Right lobe of liver (tissue), 6 donors: Measurements from ENCODE around the gene PRKN. TPM values are rescaled to one million over a fixed set of nuclear protein-coding genes. Genes with fewer than 3 reads are reported as not detected.

Experiments
- ATAC-seq, 4 donors: fragments of 200-7000 bp; cut with Tn5 transposase; one replicate each; pipeline ENCODE4 v1.9.1; 2020; ENCODE audit warnings: mild to moderate bottlenecking in 4 of 4, moderate library complexity in 4 of 4
- DNase-seq, 3 donors: peaks; one replicate each; pipeline ENCODE4 v3.0.0-alpha.2; 2020
- H3K27ac ChIP-seq, 3 donors: fragments of 200-600 bp; one replicate each; pipeline ENCODE4 v1.8.0; 2022
- H3K27me3 ChIP-seq, 2 donors: fragments of 200-600 bp; one replicate each; pipeline ENCODE4 v1.8.0; 2022
- H3K36me3 ChIP-seq, 4 donors: fragments of 200-600 bp; sonication (generic) in 1 of 4; one replicate each; pipeline versions ENCODE4 v1.5.1 to v1.8.0; 2017 to 2022; ENCODE audit warnings: control low read depth in 1 of 4
- H3K4me1 ChIP-seq, 4 donors: fragments of 200-600 bp; sonication (generic) in 1 of 4; one replicate each; pipeline versions ENCODE4 v1.5.1 to v1.8.0; 2017 to 2022; ENCODE audit warnings: control low read depth in 1 of 4
- H3K4me3 ChIP-seq, 3 donors: fragments of 200-600 bp; one replicate each; pipeline ENCODE4 v1.8.0; 2022
- H3K9me3 ChIP-seq, 4 donors: fragments of 200-600 bp; sonication (generic) in 1 of 4; one replicate each; pipeline versions ENCODE4 v1.5.1 to v1.8.0; 2017 to 2022; ENCODE audit warnings: control low read depth in 1 of 4
- CTCF ChIP-seq, 4 donors: fragments of 200-600 bp in 3 of 4; fragments of 450-650 bp in 1 of 4; IDR thresholded peaks; one replicate each; pipeline versions ENCODE4 v1.5.1 to v1.8.0; 2016 to 2022; ENCODE audit warnings: antibody characterized with exemption in 4 of 4, mild to moderate bottlenecking in 2 of 4
- POLR2A ChIP-seq: fragments of 450-650 bp; IDR thresholded peaks from one replicate; pipeline ENCODE4 v1.6.1; 2017; ENCODE audit warnings: antibody characterized with exemption, mild to moderate bottlenecking
- WGBS: methylation state at CpG from one replicate; pipeline ENCODE4 v1.1.6; 2018; ENCODE audit warnings: low coverage, low lambda C conversion rate; ENCODE audit not compliant: insufficient coverage; ENCODE audit errors: missing lambda C conversion rate; 5-methylcytosine and 5-hydroxymethylcytosine counted together
- intact Hi-C, 2 donors: fragments of 100-400 bp; cut with DNase I; formaldehyde crosslinking; loops; one replicate each; pipeline versions ENCODE4 v1.11.2 to v1.14.1; 2022
- total RNA-seq, 6 experiments: library from RNA; depleted of rRNA in 2 of 6; stranded (reverse); fragments of >200 nt in 2 of 6; fragmentation: NEBNext Ultra II Directional in 3 of 6; extraction: Animal tissue kit (Norgen Biotek cat#: 25700) in 3 of 6; gene quantifications; one replicate each; pipeline versions ENCODE4 v1.1.0 to v1.2.4, GENCODE V29; 2016 to 2023
- donor health status: DM: no; HTN: yes; CAD: no.
- donor health status: DM: no; HTN: no; CAD: no.
- donor health status: DM: no; HTN: no; CAD: no.
- donor health status: DM: no; HTN: yes; CAD: no.
- donor health status: DM: no; HTN: yes; CAD: no.

The PRKN gene
- total RNA-seq, 6 experiments from 2014 or later: 1.1 to 3.7 (median 2.2) TPM

- no peak overlapping the region for H3K27ac ChIP-seq
- peaks cover 0 to 9% (median 0%) of the 10 kb centered on the region in 4 donors for H3K4me1 ChIP-seq
- no peak for TF ChIP-seq POLR2A
- TF ChIP-seq CTCF (IDR thresholded peaks at IDR 0.05): no peak
- no peaks in the 10 kb centered on the region for H3K27me3 ChIP-seq
- intact Hi-C loops: no loop called here
- 37% methylated on average over 3 of the region's 3 CpGs for WGBS
- H3K36me3 ChIP-seq: no peaks in the 10 kb centered on the region
- no peak overlapping the region for H3K4me3 ChIP-seq
- no peak for DNase-seq
- ATAC-seq: peak; percentile 44 to 84 (median 82)
- no peaks in the 10 kb centered on the region for H3K9me3 ChIP-seq
Measured at GRCh38 chr6:162674452-162674851, 53.1 kb downstream of the PRKN start.

GRCh38 chr6:162671580-162672165 is 55.9 kb downstream of the PRKN start:
- H3K4me1 ChIP-seq: peaks cover 0 to 9% (median 0%) of the 10 kb centered on the region in 4 donors
- intact Hi-C loops: no loop called here
- DNase-seq (no peak), ATAC-seq (no peak)
- H3K4me3 ChIP-seq: no peak overlapping the region
- H3K27ac ChIP-seq: no peak overlapping the region
- TF ChIP-seq CTCF (IDR thresholded peaks at IDR 0.05) (no peak), POLR2A (no peak)
- H3K27me3 ChIP-seq: no peaks in the 10 kb centered on the region
- H3K9me3 ChIP-seq: no peaks in the 10 kb centered on the region
- H3K36me3 ChIP-seq: no peaks in the 10 kb centered on the region
- 89% methylated on average over 4 of the region's 4 CpGs for WGBS

- peaks cover 0 to 9% (median 0%) of the 10 kb centered on the region in 4 donors for H3K4me1 ChIP-seq
- H3K27ac ChIP-seq: no peak overlapping the region
- 4% methylated on average over 3 of the region's 3 CpGs for WGBS
- TF ChIP-seq CTCF (IDR thresholded peaks at IDR 0.05) (no peak), POLR2A (no peak)
- no peaks in the 10 kb centered on the region for H3K9me3 ChIP-seq
- H3K27me3 ChIP-seq: no peaks in the 10 kb centered on the region
- H3K4me3 ChIP-seq: no peak overlapping the region
- DNase-seq: no peak
- intact Hi-C loops: no loop called here
- ATAC-seq: peak; percentile 74 to 90 (median 88)
- no peaks in the 10 kb centered on the region for H3K36me3 ChIP-seq
Measured at GRCh38 chr6:162670345-162670744, 57.2 kb downstream of the PRKN start.

- 98% methylated on average over 2 of the region's 2 CpGs for WGBS
- no peaks in the 10 kb centered on the region for H3K27me3 ChIP-seq
- TF ChIP-seq POLR2A: no peak
- H3K9me3 ChIP-seq: no peaks in the 10 kb centered on the region
- intact Hi-C loops: no loop called here
- H3K4me3 ChIP-seq: no peak overlapping the region
- no peak for ATAC-seq
- H3K27ac ChIP-seq: no peak overlapping the region
- no peaks in the 10 kb centered on the region for H3K36me3 ChIP-seq
- no peak for DNase-seq
- H3K4me1 ChIP-seq: peaks cover 0 to 9% (median 0%) of the 10 kb centered on the region in 4 donors
Measured at GRCh38 chr6:162666246-162666645, 61.3 kb downstream of the PRKN start.

- H3K9me3 ChIP-seq: no peaks in the 10 kb centered on the region
- no peak overlapping the region for H3K27ac ChIP-seq
- TF ChIP-seq POLR2A: no peak
- no peak for TF ChIP-seq CTCF (IDR thresholded peaks at IDR 0.05)
- intact Hi-C loops: no loop called here
- ATAC-seq (no peak), DNase-seq (no peak)
- H3K27me3 ChIP-seq: no peaks in the 10 kb centered on the region
- H3K36me3 ChIP-seq: no peaks in the 10 kb centered on the region
- 67% methylated on average over 2 of the region's 2 CpGs for WGBS
- H3K4me1 ChIP-seq: no peaks in the 10 kb centered on the region
- H3K4me3 ChIP-seq: no peak overlapping the region
Measured at GRCh38 chr6:162653808-162654207, 73.8 kb downstream of the PRKN start.
